B cell (primary cell): Measurements from ENCODE around the gene ACSM6. TPM values are rescaled to one million over a fixed set of nuclear protein-coding genes. Genes with fewer than 3 reads are reported as not detected.
A peak's percentile ranks its signal among the peaks of the same experiment; 100 is the strongest.

Source experiments
- ATAC-seq: fragments of 200-7000 bp; cut with Tn5 transposase; one replicate; pipeline ENCODE4 v1.10.0; 2021; ENCODE audit warnings: low read depth, mild to moderate bottlenecking, moderate number of reproducible peaks, moderate library complexity
- CTCF ChIA-PET: fragments of 350-600 bp; sonication (Branson Sonifier 250); formaldehyde crosslinking; loops from one replicate; lab custom pipeline; 2021; ENCODE audit warnings: antibody characterized with exemption, inconsistent platforms; lab: Charles Lee
- POLR2A ChIA-PET: fragments of 350-600 bp; sonication (Branson Sonifier 250); formaldehyde crosslinking; loops from one replicate; lab custom pipeline; 2021; ENCODE audit warnings: antibody characterized with exemption; lab: Charles Lee
- DNase-seq: peaks from one replicate; pipeline ENCODE4 v3.0.0; 2013
- H2AFZ ChIP-seq: 2 replicates; pipeline ENCODE4 v1.6.1; 2012; ENCODE audit warnings: mild to moderate bottlenecking, low read depth, low read length; ENCODE audit not compliant: insufficient read depth, poor library complexity, severe bottlenecking
- H3K27ac ChIP-seq, 2 donors: 1 replicate in 1 of 2; 2 replicates in 1 of 2; pipeline ENCODE4 v1.5.1; 2012 to 2013; ENCODE audit warnings: low read length in 2 of 2, mild to moderate bottlenecking in 2 of 2, moderate library complexity in 1 of 2
- H3K27me3 ChIP-seq, 4 experiments: fragments of 200-600 bp in 1 of 4; sonication (generic) in 1 of 4; replicated peaks in 1 of 4; 1 replicate in 2 of 4; 2 replicates in 2 of 4; pipeline versions ENCODE4 v1.6.1 to v1.7.0; 2013 to 2016; ENCODE audit warnings: low read length in 3 of 4, mild to moderate bottlenecking in 2 of 4, mixed read lengths in 1 of 4, moderate library complexity in 1 of 4; ENCODE audit not compliant: insufficient read depth in 4 of 4, control insufficient read depth in 3 of 4; ENCODE audit errors: control extremely low read depth in 1 of 4
- H3K36me3 ChIP-seq, 2 experiments: replicated peaks in 1 of 2; 1 replicate in 1 of 2; 2 replicates in 1 of 2; pipeline versions ENCODE4 v1.6.1 to v1.7.1; 2013; ENCODE audit warnings: low read length in 1 of 2; ENCODE audit not compliant: insufficient read depth in 2 of 2, control insufficient read depth in 1 of 2; ENCODE audit errors: control extremely low read depth in 1 of 2, extremely low read depth in 1 of 2
- H3K4me1 ChIP-seq, 2 donors: fragments of 200-600 bp in 1 of 2; sonication (generic) in 1 of 2; 1 replicate in 1 of 2; 2 replicates in 1 of 2; pipeline versions ENCODE4 v1.5.1 to v1.6.1; 2013 to 2017; ENCODE audit warnings: low read length in 2 of 2; ENCODE audit not compliant: control insufficient read depth in 2 of 2, insufficient read depth in 2 of 2
- H3K4me2 ChIP-seq: replicated peaks from 2 replicates; pipeline ENCODE3; 2012; ENCODE audit warnings: mild to moderate bottlenecking, low read depth, low read length; ENCODE audit not compliant: poor library complexity, severe bottlenecking
- H3K4me3 ChIP-seq, 5 experiments: fragments of 200-600 bp in 1 of 5; sonication (generic) in 1 of 5; 1 replicate in 3 of 5; 2 replicates in 2 of 5; pipeline versions ENCODE4 v1.5.1 to v1.7.0; 2011 to 2016; ENCODE audit warnings: low read length in 4 of 5, mild to moderate bottlenecking in 4 of 5, low read depth in 2 of 5, control low read depth in 1 of 5, moderate library complexity in 1 of 5; ENCODE audit not compliant: insufficient read depth in 1 of 5; ENCODE audit errors: control extremely low read depth in 1 of 5, extremely low read depth in 1 of 5
- H3K79me2 ChIP-seq: fragments of 200-600 bp; sonication (generic); one replicate; pipeline ENCODE4 v1.6.0; 2016; ENCODE audit warnings: low read length; ENCODE audit not compliant: control insufficient read depth, insufficient read depth
- H3K9ac ChIP-seq: fragments of 200-600 bp; sonication (generic); 2 replicates; pipeline ENCODE4 v1.6.1; 2017; ENCODE audit warnings: mild to moderate bottlenecking, low read length, moderate library complexity
- H3K9me3 ChIP-seq, 3 donors: one replicate each; pipeline versions ENCODE4 v1.6.1 to v1.7.1; 2013; ENCODE audit warnings: low read length in 2 of 3; ENCODE audit not compliant: control insufficient read depth in 2 of 3, insufficient read depth in 1 of 3; ENCODE audit errors: control extremely low read depth in 1 of 3
- H4K20me1 ChIP-seq: 2 replicates; pipeline ENCODE4 v1.6.0; 2012; ENCODE audit warnings: mild to moderate bottlenecking, low read length; ENCODE audit not compliant: insufficient read depth, control insufficient read depth, poor library complexity, severe bottlenecking
- H3K27ac Mint-ChIP-seq: one replicate; pipeline ENCODE4 v1.8.0; 2021; ENCODE audit warnings: mixed read lengths
- H3K27me3 Mint-ChIP-seq: one replicate; pipeline ENCODE4 v1.8.0; 2021; ENCODE audit warnings: mixed read lengths
- H3K4me1 Mint-ChIP-seq: one replicate; pipeline ENCODE4 v1.8.0; 2021; ENCODE audit warnings: mixed read lengths
- H3K4me3 Mint-ChIP-seq: one replicate; pipeline ENCODE4 v1.8.0; 2021; ENCODE audit warnings: mixed read lengths
- H3K9me3 Mint-ChIP-seq: one replicate; pipeline ENCODE4 v1.8.0; 2022; ENCODE audit warnings: mixed read lengths; ENCODE audit not compliant: insufficient read depth
- EZH2 ChIP-seq: IDR thresholded peaks from 2 replicates; pipeline ENCODE4 v1.6.1; 2012; ENCODE audit warnings: borderline replicate concordance, low read depth, mild to moderate bottlenecking, moderate library complexity, low read length; ENCODE audit not compliant: insufficient read depth, poor library complexity, severe bottlenecking
- WGBS: methylation state at CpG from one replicate; pipeline ENCODE4 v1.1.5; 2013; ENCODE audit warnings: missing lambda C conversion rate; ENCODE audit not compliant: insufficient coverage; 5-methylcytosine and 5-hydroxymethylcytosine counted together
- intact Hi-C: fragments of 100-400 bp; cut with micrococcal nuclease; formaldehyde crosslinking; loops from one replicate; pipeline ENCODE4 v1.10.0; 2022
- polyA plus RNA-seq: library from polyadenylated mRNA; depleted of rRNA; stranded (reverse); fragments of >200 nt; gene quantifications from 2 replicates; pipeline ENCODE4 v1.2.3, GENCODE V29; 2012
- total RNA-seq, 2 donors: library from RNA; stranded (reverse); fragments of 120-200 nt in 1 of 2; gene quantifications; 1 replicate in 1 of 2; 2 replicates in 1 of 2; pipeline versions ENCODE4 v1.2.3 to v1.2.4, GENCODE V29; 2013 to 2022
- TF ChIP-seq, protein P1 (sequence below): fragments of 200-600 bp; IDR thresholded peaks from one replicate; pipeline ENCODE4 v1.8.0; 2022; ENCODE audit warnings: antibody characterized with exemption, mild to moderate bottlenecking

The ACSM6 gene
- total and polyA plus RNA-seq, 2 donors (not counting 1 experiment from before 2014, with no cell fraction given), result not detected

DNA sequence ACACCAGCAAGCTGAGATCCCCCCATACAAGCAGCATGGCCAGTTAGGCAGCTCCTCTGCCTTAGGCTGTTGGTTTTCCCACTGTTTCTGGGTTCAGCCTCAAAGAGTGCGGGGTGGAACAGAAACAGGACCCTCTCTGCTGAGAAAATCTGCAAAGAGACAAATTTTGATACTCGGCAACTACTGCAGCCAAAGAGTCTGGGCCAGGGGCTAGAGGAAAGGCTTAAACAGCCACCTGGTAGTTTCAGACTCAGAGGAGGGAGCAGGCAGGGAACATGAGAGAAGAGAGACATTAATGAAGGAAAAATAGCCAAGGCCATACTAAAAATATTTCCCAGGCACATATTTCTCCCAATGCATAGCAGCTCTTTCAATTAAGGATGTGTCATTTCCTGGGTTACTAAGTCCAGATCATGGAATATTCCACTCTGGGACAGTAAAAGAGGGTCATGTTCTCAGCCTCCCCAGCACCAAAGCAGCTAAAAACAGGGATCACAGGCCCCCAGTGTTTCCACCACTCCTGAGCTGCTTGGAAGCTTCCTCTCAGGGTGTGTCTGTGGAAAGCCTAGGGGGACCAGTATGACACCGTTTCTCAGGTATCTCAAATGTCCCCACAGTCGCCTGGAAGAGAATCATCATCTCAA is 67.0 kb downstream of the ACSM6 start:
- no peak overlapping the region for H2AFZ ChIP-seq
- no peak overlapping the region for H3K9ac ChIP-seq
- no peak for ATAC-seq
- POLR2A ChIA-PET, result no interaction called here
- peaks cover 16 to 32% of the 10 kb centered on the region in 2 donors for H3K4me1 ChIP-seq
- peaks cover 9% of the 10 kb centered on the region for H4K20me1 ChIP-seq
- no peak overlapping the region for H3K4me2 ChIP-seq
- H3K27ac ChIP-seq, result peak overlapping the region in 1 of 2 donors; percentile 41
- Mint-ChIP-seq H3K27ac (peak overlapping the region; percentile 67), H3K27me3 (no peaks in the 10 kb centered on the region), H3K4me3 (no peak overlapping the region), H3K4me1 (peaks cover 31% of the 10 kb centered on the region), H3K9me3 (no peaks in the 10 kb centered on the region)
- H3K9me3 ChIP-seq, result peaks cover 0 to 3% (median 0%) of the 10 kb centered on the region in 3 donors
- H3K4me3 ChIP-seq, result no peak overlapping the region
- no peak for DNase-seq
- WGBS, result 100% methylated on average over 4 of the region's 4 CpGs
- no peaks in the 10 kb centered on the region for H3K27me3 ChIP-seq
- CTCF ChIA-PET, result interaction anchor here (1.2 kb wide), 1 partner anchor 98 kb away, joined by 3 read pairs; no protein-coding TSS in a partner anchor
- no peak for TF ChIP-seq EZH2
- TF ChIP-seq, protein P1, sequence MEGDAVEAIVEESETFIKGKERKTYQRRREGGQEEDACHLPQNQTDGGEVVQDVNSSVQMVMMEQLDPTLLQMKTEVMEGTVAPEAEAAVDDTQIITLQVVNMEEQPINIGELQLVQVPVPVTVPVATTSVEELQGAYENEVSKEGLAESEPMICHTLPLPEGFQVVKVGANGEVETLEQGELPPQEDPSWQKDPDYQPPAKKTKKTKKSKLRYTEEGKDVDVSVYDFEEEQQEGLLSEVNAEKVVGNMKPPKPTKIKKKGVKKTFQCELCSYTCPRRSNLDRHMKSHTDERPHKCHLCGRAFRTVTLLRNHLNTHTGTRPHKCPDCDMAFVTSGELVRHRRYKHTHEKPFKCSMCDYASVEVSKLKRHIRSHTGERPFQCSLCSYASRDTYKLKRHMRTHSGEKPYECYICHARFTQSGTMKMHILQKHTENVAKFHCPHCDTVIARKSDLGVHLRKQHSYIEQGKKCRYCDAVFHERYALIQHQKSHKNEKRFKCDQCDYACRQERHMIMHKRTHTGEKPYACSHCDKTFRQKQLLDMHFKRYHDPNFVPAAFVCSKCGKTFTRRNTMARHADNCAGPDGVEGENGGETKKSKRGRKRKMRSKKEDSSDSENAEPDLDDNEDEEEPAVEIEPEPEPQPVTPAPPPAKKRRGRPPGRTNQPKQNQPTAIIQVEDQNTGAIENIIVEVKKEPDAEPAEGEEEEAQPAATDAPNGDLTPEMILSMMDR, result no peak
- peaks cover 2 to 55% of the 10 kb centered on the region in 2 experiments for H3K36me3 ChIP-seq
- intact Hi-C loops, result no loop called here
- H3K79me2 ChIP-seq, result peaks cover 37% of the 10 kb centered on the region

DNA sequence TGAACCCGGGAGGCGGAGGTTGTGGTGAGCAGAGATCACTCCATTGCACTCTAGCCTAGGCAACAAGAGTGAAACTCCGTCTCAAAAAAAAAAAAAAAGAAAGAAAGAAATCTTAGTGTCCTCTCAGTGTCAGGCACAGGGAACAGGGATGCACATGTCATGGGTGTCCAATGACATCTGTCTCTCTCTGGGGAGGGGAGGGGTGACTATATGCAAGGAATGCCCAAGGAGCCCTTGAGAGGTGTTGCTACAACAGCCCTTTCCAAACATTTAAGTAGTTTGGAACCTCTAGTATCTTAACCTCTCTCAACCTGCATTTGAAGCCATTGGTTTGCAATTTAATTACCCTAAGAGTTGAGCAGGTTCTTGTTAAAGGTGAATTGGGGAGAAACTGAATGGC is 67.9 kb downstream of the ACSM6 start:
- intact Hi-C loops, result no loop called here
- Histone ChIP-seq H3K4me1 (peaks cover 23 to 39% of the 10 kb centered on the region in 2 donors), H3K27me3 (no peaks in the 10 kb centered on the region), H4K20me1 (peaks cover 9% of the 10 kb centered on the region), H3K9me3 (no peaks in the 10 kb centered on the region), H3K4me2 (no peak overlapping the region), H3K4me3 (no peak overlapping the region), H3K36me3 (peaks cover 2 to 52% of the 10 kb centered on the region in 2 experiments), H3K27ac (no peak overlapping the region), H3K9ac (no peak overlapping the region), H3K79me2 (peaks cover 37% of the 10 kb centered on the region), H2AFZ (no peak overlapping the region)
- Mint-ChIP-seq H3K4me3 (no peak overlapping the region), H3K27me3 (no peaks in the 10 kb centered on the region), H3K9me3 (no peaks in the 10 kb centered on the region), H3K27ac (peak overlapping the region; percentile 41), H3K4me1 (peaks cover 39% of the 10 kb centered on the region)
- 100% methylated on average over 3 of the region's 3 CpGs for WGBS
- CTCF ChIA-PET, result no interaction called here
- ATAC-seq, result no peak
- TF ChIP-seq, protein P1, result no peak
- no peak for TF ChIP-seq EZH2
- DNase-seq, result no peak
- POLR2A ChIA-PET, result no interaction called here
